ENCODE measurements around the gene CENPVL1.
"Not testable (repeated sequence)": the region's sequence is repeated elsewhere in the genome, so short reads cannot be mapped to it uniquely, and the experiment has no call there.

Gene CENPVL1

DNA sequence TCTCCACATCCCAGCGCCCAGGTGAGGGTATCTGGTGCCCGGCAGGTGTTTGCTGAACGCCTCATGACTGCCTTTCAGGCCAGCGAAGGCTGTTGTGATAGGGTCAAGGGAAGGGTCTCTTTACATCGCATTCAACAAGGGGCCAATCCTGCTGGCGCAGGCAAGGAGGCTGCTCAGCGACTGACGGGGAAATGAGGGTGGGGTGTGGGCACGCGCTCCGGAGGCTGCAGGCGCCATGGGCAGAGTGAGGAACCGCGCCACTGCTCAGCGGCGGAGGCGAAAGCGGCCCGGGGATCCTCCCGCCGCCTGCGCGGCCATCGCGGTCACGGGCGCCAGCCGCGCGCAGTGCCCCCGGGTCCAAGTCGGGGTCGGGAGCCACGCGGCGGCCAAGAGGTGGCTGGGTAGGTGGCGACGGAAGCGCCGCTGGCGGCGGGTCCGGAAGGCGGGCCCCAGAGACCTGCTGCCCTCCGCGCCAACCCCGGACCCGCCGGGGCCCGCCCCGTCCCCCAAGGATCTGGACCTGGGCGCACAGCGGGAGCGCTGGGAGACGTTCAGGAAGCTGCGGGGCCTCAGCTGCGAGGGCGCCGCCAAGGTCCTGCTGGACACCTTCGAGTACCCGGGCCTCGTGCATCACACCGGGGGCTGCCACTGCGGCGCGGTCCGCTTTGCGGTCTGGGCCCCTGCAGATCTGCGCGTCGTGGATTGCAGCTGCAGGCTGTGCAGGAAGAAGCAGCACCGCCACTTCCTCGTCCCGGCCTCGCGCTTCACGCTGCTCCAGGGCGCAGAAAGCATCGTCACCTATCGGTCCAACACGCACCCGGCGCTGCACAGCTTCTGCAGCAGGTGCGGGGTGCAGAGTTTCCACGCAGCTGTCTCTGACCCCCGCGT lies at the start of gene CENPVL1:
TSS of gene CENPVL1 (plus strand) at position 236 of the 888 bp plus-strand sequence. CDS start at position 236, 0 bp downstream.
- not testable (repeated sequence) for DNase-seq (ENCODE audit: extremely low read depth, low read depth); H3K4me3 ChIP-seq (replicated peaks; ENCODE audit: low read depth, low read length)

DNA sequence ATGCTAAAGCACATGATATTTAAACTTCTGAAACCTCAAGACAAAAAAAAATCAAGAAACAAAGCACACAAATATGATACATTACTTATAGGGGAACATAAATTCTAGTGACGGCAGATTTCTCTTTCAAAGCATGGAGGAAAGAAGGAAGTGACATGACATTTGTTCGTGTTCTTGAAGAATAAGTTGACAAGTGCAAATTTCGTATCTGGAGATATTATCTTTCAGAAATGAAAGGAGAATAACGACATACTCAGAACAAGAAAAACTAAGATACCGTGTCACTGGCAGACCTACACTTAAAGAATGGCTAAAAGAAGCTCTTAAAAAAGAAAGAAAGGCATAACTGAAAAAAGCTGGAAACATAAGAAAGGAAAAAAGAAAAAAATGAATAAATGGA lies 44.3 kb upstream of the CENPVL1 start:
- TF ChIP-seq, protein P1, sequence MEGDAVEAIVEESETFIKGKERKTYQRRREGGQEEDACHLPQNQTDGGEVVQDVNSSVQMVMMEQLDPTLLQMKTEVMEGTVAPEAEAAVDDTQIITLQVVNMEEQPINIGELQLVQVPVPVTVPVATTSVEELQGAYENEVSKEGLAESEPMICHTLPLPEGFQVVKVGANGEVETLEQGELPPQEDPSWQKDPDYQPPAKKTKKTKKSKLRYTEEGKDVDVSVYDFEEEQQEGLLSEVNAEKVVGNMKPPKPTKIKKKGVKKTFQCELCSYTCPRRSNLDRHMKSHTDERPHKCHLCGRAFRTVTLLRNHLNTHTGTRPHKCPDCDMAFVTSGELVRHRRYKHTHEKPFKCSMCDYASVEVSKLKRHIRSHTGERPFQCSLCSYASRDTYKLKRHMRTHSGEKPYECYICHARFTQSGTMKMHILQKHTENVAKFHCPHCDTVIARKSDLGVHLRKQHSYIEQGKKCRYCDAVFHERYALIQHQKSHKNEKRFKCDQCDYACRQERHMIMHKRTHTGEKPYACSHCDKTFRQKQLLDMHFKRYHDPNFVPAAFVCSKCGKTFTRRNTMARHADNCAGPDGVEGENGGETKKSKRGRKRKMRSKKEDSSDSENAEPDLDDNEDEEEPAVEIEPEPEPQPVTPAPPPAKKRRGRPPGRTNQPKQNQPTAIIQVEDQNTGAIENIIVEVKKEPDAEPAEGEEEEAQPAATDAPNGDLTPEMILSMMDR (IDR thresholded peaks at IDR 0.05; ENCODE audit: low read depth, low read length, missing control alignments) = no peak
- DNase-seq (ENCODE audit: extremely low read depth, low read depth) = no peak
- no peak overlapping the region for H3K4me3 ChIP-seq (replicated peaks; ENCODE audit: low read depth, low read length)

DNA sequence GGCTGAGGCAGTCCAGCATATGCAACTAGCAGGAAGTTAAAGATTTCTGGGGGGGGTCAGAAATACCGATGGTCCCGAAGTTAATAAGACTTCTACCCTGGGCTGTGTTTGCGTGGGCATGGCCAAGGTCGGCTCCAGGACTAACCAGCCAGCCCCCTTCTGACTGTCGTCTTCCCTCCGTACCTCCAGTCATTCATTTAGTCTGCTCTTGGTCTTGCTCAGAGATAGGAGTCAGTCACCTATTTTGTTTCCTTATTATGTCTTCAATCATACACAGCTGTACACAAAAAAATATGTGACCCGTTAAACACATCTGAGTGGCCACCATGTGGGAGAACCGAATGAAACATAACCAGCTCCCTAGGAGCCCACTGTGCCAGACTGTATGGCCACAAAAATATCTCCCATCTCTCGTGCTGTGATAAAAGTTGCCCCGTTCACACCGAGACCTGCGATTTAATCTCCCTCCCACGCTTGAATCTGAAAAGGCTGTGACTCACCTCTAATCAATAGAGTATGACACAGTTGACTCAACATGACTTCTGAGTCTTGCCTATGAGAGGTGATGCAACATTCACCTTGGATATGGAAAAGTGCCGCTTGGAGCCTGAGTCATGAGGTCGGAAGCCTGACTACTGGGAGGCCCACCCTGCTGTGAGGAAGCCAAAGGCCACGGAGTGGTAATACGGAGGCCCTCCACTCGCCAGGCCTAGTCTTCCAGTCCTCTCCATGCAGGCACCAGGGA lies 30.5 kb upstream of the CENPVL1 start:
- H3K4me3 ChIP-seq (replicated peaks; ENCODE audit: low read depth, low read length); DNase-seq (ENCODE audit: extremely low read depth, low read depth): not testable (repeated sequence)

DNA sequence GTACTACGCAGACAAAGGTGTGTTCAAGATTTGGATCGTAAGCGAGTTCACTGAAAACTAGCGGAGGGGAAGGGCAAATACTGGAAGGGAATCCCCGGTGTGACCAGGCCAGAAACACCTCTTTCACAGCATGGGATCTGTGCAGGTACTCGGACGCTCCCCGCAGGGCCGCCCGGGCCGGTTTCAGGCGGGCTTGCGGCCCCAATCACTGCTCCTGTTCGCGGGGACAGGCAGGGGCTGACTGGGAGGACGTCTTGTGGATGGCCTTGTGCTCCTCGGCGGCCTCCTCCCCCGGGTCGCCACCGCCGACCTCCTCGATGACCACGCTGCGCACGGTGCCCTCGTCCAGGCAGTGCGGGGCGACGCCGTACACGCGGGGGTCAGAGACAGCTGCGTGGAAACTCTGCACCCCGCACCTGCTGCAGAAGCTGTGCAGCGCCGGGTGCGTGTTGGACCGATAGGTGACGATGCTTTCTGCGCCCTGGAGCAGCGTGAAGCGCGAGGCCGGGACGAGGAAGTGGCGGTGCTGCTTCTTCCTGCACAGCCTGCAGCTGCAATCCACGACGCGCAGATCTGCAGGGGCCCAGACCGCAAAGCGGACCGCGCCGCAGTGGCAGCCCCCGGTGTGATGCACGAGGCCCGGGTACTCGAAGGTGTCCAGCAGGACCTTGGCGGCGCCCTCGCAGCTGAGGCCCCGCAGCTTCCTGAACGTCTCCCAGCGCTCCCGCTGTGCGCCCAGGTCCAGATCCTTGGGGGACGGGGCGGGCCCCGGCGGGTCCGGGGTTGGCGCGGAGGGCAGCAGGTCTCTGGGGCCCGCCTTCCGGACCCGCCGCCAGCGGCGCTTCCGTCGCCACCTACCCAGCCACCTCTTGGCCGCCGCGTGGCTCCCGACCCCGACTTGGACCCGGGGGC lies 28.2 kb upstream of the CENPVL1 start:
- H3K4me3 ChIP-seq (replicated peaks; ENCODE audit: low read depth, low read length); DNase-seq (ENCODE audit: extremely low read depth, low read depth): not testable (repeated sequence)

DNA sequence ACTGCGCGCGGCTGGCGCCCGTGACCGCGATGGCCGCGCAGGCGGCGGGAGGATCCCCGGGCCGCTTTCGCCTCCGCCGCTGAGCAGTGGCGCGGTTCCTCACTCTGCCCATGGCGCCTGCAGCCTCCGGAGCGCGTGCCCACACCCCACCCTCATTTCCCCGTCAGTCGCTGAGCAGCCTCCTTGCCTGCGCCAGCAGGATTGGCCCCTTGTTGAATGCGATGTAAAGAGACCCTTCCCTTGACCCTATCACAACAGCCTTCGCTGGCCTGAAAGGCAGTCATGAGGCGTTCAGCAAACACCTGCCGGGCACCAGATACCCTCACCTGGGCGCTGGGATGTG lies 27.6 kb upstream of the CENPVL1 start, which contains the start of gene CENPVL2:
TSS of gene CENPVL2 (minus strand) at position 112 of the 343 bp plus-strand sequence. CDS start at position 112, 0 bp downstream.
- not testable (repeated sequence) for DNase-seq (ENCODE audit: extremely low read depth, low read depth)

DNA sequence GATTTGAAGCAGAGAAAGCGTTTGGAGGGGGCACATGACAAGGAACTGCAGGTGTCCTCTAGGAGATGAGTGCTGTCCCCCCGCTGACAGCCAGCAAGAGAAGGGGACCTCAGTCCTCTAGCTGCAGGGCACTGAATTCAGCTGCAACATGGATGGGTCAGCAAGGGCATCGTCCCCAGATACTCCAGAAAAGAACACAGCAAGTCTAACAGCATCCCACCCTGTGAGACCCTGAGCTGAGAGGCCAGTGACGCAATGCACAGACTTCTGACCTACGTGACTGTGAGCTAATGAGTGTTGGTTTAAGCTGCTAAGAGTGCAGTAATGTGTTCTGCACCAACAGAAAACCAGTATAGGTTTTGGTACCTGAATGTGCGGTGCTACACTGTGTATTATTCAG lies 16.1 kb upstream of the CENPVL1 start:
- TF ChIP-seq, protein P1 (IDR thresholded peaks at IDR 0.05; ENCODE audit: low read depth, low read length, missing control alignments) = no peak
- no peak overlapping the region for H3K4me3 ChIP-seq (replicated peaks; ENCODE audit: low read depth, low read length)
- DNase-seq (ENCODE audit: extremely low read depth, low read depth) = no peak

More for the DNA sequence above, 27.6 kb upstream of the CENPVL1 start, which contains the start of gene CENPVL2:
- not testable (repeated sequence) for H3K4me3 ChIP-seq (replicated peaks; ENCODE audit: low read depth, low read length)

DNA sequence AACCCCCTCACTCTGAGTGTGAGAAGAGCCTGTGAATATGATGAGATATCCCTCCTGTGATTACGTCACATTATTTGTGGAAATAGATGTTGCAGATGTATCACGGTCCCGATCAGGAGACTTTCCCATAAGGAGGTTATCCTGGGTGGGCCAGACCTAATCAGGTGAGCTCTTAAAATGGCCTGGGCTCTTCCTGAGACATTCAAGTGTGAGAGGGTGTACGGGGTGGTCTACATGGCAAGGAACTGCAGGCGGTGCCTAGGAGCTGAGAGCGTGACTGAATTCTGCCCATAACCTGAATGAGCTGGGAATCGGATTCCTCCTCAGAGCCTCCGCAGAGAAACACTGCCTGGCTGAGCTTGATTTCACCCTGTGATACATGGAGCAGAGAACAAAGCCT lies 12.9 kb upstream of the CENPVL1 start:
- H3K4me3 ChIP-seq (replicated peaks; ENCODE audit: low read depth, low read length) = no peak overlapping the region
- no peak for DNase-seq (ENCODE audit: extremely low read depth, low read depth)
- TF ChIP-seq, protein P1 (IDR thresholded peaks at IDR 0.05; ENCODE audit: low read depth, low read length, missing control alignments) = no peak

DNA sequence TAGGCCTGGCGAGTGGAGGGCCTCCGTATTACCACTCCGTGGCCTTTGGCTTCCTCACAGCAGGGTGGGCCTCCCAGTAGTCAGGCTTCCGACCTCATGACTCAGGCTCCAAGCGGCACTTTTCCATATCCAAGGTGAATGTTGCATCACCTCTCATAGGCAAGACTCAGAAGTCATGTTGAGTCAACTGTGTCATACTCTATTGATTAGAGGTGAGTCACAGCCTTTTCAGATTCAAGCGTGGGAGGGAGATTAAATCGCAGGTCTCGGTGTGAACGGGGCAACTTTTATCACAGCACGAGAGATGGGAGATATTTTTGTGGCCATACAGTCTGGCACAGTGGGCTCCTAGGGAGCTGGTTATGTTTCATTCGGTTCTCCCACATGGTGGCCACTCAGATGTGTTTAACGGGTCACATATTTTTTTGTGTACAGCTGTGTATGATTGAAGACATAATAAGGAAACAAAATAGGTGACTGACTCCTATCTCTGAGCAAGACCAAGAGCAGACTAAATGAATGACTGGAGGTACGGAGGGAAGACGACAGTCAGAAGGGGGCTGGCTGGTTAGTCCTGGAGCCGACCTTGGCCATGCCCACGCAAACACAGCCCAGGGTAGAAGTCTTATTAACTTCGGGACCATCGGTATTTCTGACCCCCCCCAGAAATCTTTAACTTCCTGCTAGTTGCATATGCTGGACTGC lies 2.8 kb downstream of the CENPVL1 start:
- DNase-seq (ENCODE audit: extremely low read depth, low read depth) = not testable (repeated sequence)

More for the DNA sequence above, 2.8 kb downstream of the CENPVL1 start:
- not testable (repeated sequence) for H3K4me3 ChIP-seq (replicated peaks; ENCODE audit: low read depth, low read length)

All from HFF-Myc (cell line).